A549 (cell line): Measurements from ENCODE around the gene HSPBP1. TPM values are rescaled to one million over a fixed set of nuclear protein-coding genes. Genes with fewer than 3 reads are reported as not detected.

Experiments used
- ATAC-seq, 2 experiments: fragments of 200-7000 bp in 1 of 2; fragments of >200 bp in 1 of 2; cut with Nextera tagmentation in 1 of 2; cut with Tn5 transposase in 1 of 2; 3 replicates each; pipeline versions ENCODE4 v1.8.0 to v1.9.1; 2018 to 2020; ENCODE audit warnings: mild to moderate bottlenecking in 1 of 2, moderate library complexity in 1 of 2
- CTCF ChIA-PET: fragments of 300-600 bp; sonication (Branson Sonifier 250); formaldehyde crosslinking; extraction: SDS; loops from one replicate; lab custom pipeline; 2021; ENCODE audit warnings: antibody characterized with exemption, inconsistent platforms; lab: Yijun Ruan, JAX
- POLR2A ChIA-PET: fragments of 350-600 bp; formaldehyde crosslinking; extraction: SDS; loops from one replicate; lab custom pipeline; 2021; ENCODE audit warnings: antibody characterized with exemption, inconsistent platforms; lab: Yijun Ruan, JAX
- DNase-seq, 2 experiments: peaks; one replicate each; pipeline versions ENCODE4 v3.0.0 to v3.0.0-alpha.2; 2011 to 2016; ENCODE audit warnings: low read depth in 1 of 2, low spot score in 1 of 2
- FAIRE-seq: peaks from 2 replicates; lab custom pipeline; 2011; peaks lifted over from hg19 to GRCh38; lab: Jason Lieb, UNC
- H3K27ac ChIP-seq, 2 experiments: fragments of >200 bp; sonication (Bioruptor Twin); formaldehyde crosslinking; 3 replicates each; pipeline ENCODE4 v1.5.1; 2016 to 2017
- H3K4me1 ChIP-seq: fragments of >200 bp; sonication (Bioruptor Twin); formaldehyde crosslinking; 3 replicates; pipeline ENCODE4 v1.6.1; 2016
- H3K4me2 ChIP-seq: fragments of >200 bp; sonication (Bioruptor Twin); formaldehyde crosslinking; 3 replicates; pipeline ENCODE4 v1.6.1; 2016
- H3K4me3 ChIP-seq: fragments of >200 bp; sonication (Bioruptor Twin); formaldehyde crosslinking; 3 replicates; pipeline ENCODE4 v1.5.1; 2016
- H3K9me3 ChIP-seq: fragments of >200 bp; sonication (Bioruptor Twin); formaldehyde crosslinking; 3 replicates; pipeline ENCODE4 v1.6.1; 2016
- BHLHE40 ChIP-seq: IDR thresholded peaks from 2 replicates; pipeline ENCODE4 v1.6.1; 2012; ENCODE audit warnings: low read depth, low read length, inconsistent platforms
- CBX2 ChIP-seq: fragments of 200-600 bp; sonication (generic); IDR thresholded peaks from 2 replicates; pipeline ENCODE4 v1.6.1; 2016; ENCODE audit warnings: low read depth, mild to moderate bottlenecking, borderline replicate concordance
- CEBPB ChIP-seq, 2 experiments: fragments of >200 bp in 1 of 2; sonication (Bioruptor Twin) in 1 of 2; formaldehyde crosslinking in 1 of 2; IDR thresholded peaks; 2 replicates each; pipeline ENCODE4 v1.6.1; 2012 to 2016
- CHD2 ChIP-seq: fragments of 150-350 bp; IDR thresholded peaks from 2 replicates; pipeline ENCODE4 v1.6.1; 2014; ENCODE audit warnings: low read length; ENCODE audit not compliant: partially characterized antibody
- EHF ChIP-seq: fragments of 250-450 bp; sonication (Bioruptor Pico); IDR thresholded peaks from 2 replicates; pipeline ENCODE4 v1.5.0; 2020; ENCODE audit warnings: mild to moderate bottlenecking
- EHMT2 ChIP-seq: fragments of 200-600 bp; sonication (generic); IDR thresholded peaks from 2 replicates; pipeline ENCODE4 v1.6.1; 2016; ENCODE audit warnings: antibody characterized with exemption, low read depth, mild to moderate bottlenecking, moderate library complexity
- FOSL2 ChIP-seq, 2 experiments: fragments of 450-650 bp in 1 of 2; fragments of >200 bp in 1 of 2; sonication (Bioruptor Twin) in 1 of 2; formaldehyde crosslinking; IDR thresholded peaks; 2 replicates each; pipeline versions ENCODE4 v1.5.0 to v1.6.1; 2016 to 2020; ENCODE audit warnings: mild to moderate bottlenecking in 1 of 2, moderate library complexity in 1 of 2
- FOXS1 ChIP-seq: fragments of 250-450 bp; sonication (Bioruptor Pico); IDR thresholded peaks from 2 replicates; pipeline ENCODE4 v1.5.0; 2020; ENCODE audit warnings: mild to moderate bottlenecking, moderate library complexity
- GATA3 ChIP-seq: IDR thresholded peaks from 2 replicates; pipeline ENCODE4 v1.6.1; 2012; ENCODE audit warnings: borderline replicate concordance
- HDAC2 ChIP-seq: fragments of 200-600 bp; sonication (generic); IDR thresholded peaks from 2 replicates; pipeline ENCODE4 v1.6.1; 2016
- HEYL ChIP-seq: fragments of 250-450 bp; sonication (Bioruptor Pico); IDR thresholded peaks from 2 replicates; pipeline ENCODE4 v1.8.0; 2021; ENCODE audit warnings: mild to moderate bottlenecking, moderate library complexity
- HOXA7 ChIP-seq: fragments of 250-450 bp; sonication (Bioruptor Pico); IDR thresholded peaks from 2 replicates; pipeline ENCODE4 v1.5.0; 2020; ENCODE audit warnings: mild to moderate bottlenecking, moderate library complexity
- HOXB13 ChIP-seq: fragments of 250-450 bp; sonication (Bioruptor Pico); IDR thresholded peaks from 2 replicates; pipeline ENCODE4 v1.5.0; 2020; ENCODE audit warnings: low read depth, mild to moderate bottlenecking, moderate library complexity
- HOXB5 ChIP-seq: fragments of 250-450 bp; sonication (Bioruptor Pico); IDR thresholded peaks from 2 replicates; pipeline ENCODE4 v1.5.0; 2020; ENCODE audit warnings: mild to moderate bottlenecking, moderate library complexity
- JUN ChIP-seq, 2 experiments: fragments of >200 bp; sonication (Bioruptor Twin); formaldehyde crosslinking; IDR thresholded peaks; 2 replicates in 1 of 2; 3 replicates in 1 of 2; pipeline ENCODE4 v1.6.1; 2016 to 2017
- JUNB ChIP-seq: fragments of >200 bp; sonication (Bioruptor Twin); formaldehyde crosslinking; IDR thresholded peaks from 2 replicates; pipeline ENCODE4 v1.6.1; 2016
- KDM5A ChIP-seq: fragments of 200-600 bp; sonication (generic); IDR thresholded peaks from 2 replicates; pipeline ENCODE4 v1.6.1; 2016; ENCODE audit warnings: antibody characterized with exemption, mild to moderate bottlenecking
- MAFK ChIP-seq: fragments of 450-650 bp; IDR thresholded peaks from 2 replicates; pipeline ENCODE4 v1.6.1; 2014; ENCODE audit not compliant: partially characterized antibody
- MYC ChIP-seq: IDR thresholded peaks from 2 replicates; pipeline ENCODE4 v1.6.1; 2012; ENCODE audit warnings: mild to moderate bottlenecking, inconsistent platforms, low read length, improper control_type of control experiment, borderline replicate concordance
- NPAS2 ChIP-seq: fragments of 250-450 bp; sonication (Bioruptor Pico); IDR thresholded peaks from 2 replicates; pipeline ENCODE4 v1.8.0; 2022; ENCODE audit warnings: mild to moderate bottlenecking, moderate library complexity, borderline replicate concordance
- NR3C1 ChIP-seq: fragments of >200 bp; sonication (Bioruptor Twin); formaldehyde crosslinking; IDR thresholded peaks from 3 replicates; pipeline ENCODE4 v1.6.1; 2017
- POLR2A ChIP-seq: IDR thresholded peaks from 2 replicates; pipeline ENCODE4 v1.6.1; 2012; ENCODE audit warnings: mild to moderate bottlenecking, low read length
- RAD21 ChIP-seq, 2 experiments: fragments of >200 bp in 1 of 2; sonication (Bioruptor Twin) in 1 of 2; formaldehyde crosslinking in 1 of 2; IDR thresholded peaks in 1 of 2; conservative IDR thresholded peaks in 1 of 2; 2 replicates in 1 of 2; 3 replicates in 1 of 2; pipeline ENCODE4 v1.6.1; 2012 to 2018; ENCODE audit warnings: inconsistent platforms in 1 of 2
- RARB ChIP-seq: fragments of 250-450 bp; sonication (Bioruptor Pico); IDR thresholded peaks from 2 replicates; pipeline ENCODE4 v1.8.0; 2021; ENCODE audit warnings: mild to moderate bottlenecking, moderate library complexity
- RNF2 ChIP-seq: fragments of 200-600 bp; sonication (generic); IDR thresholded peaks from 2 replicates; pipeline ENCODE4 v1.6.1; 2016; ENCODE audit warnings: low read depth, mild to moderate bottlenecking, antibody characterized with exemption, moderate library complexity, borderline replicate concordance
- SREBF2 ChIP-seq: fragments of 450-650 bp; IDR thresholded peaks from 2 replicates; pipeline ENCODE4 v1.6.1; 2014; ENCODE audit warnings: mild to moderate bottlenecking, moderate library complexity
- ZC3H11A ChIP-seq: fragments of 450-650 bp; IDR thresholded peaks from 2 replicates; pipeline ENCODE4 v1.6.1; 2014; ENCODE audit warnings: antibody characterized with exemption, mild to moderate bottlenecking
- ZNF302 ChIP-seq: fragments of 250-450 bp; sonication (Bioruptor Pico); IDR thresholded peaks from 2 replicates; pipeline ENCODE4 v1.9.0; 2021; ENCODE audit warnings: inconsistent platforms, mild to moderate bottlenecking, moderate library complexity
- ZSCAN20 ChIP-seq: fragments of 250-450 bp; sonication (Bioruptor Pico); IDR thresholded peaks from 2 replicates; pipeline ENCODE4 v1.8.0; 2022; ENCODE audit warnings: mild to moderate bottlenecking, moderate library complexity
- WGBS: methylation state at CpG from one replicate; pipeline ENCODE4 v1.1.6; 2017; ENCODE audit errors: missing lambda C conversion rate; 5-methylcytosine and 5-hydroxymethylcytosine counted together
- polyA plus RNA-seq, 4 experiments: library from polyadenylated mRNA; depleted of rRNA in 3 of 4; stranded (reverse); fragments of >200 nt; fragmentation: RNase III in 1 of 4; extraction: RNeasy Plus Mini Kit Qiagen cat#74134 plus additional on column Dnase treatment in 1 of 4; gene quantifications; 2 replicates in 3 of 4; 3 replicates in 1 of 4; pipeline ENCODE4 v1.2.3, GENCODE V29; 2011 to 2017
- TF ChIP-seq, protein P1 (sequence below): IDR thresholded peaks from 2 replicates; pipeline ENCODE4 v1.6.1; 2012
- TF ChIP-seq, protein P2 (sequence below): fragments of 250-450 bp; sonication (Bioruptor Pico); IDR thresholded peaks from 2 replicates; pipeline ENCODE4 v1.5.0; 2020; ENCODE audit warnings: low read depth, mild to moderate bottlenecking, moderate library complexity
- TF ChIP-seq, protein P3 (sequence below): fragments of 150-350 bp; IDR thresholded peaks from 2 replicates; pipeline ENCODE4 v1.6.1; 2014; ENCODE audit warnings: low read depth, mild to moderate bottlenecking, low read length
- TF ChIP-seq, protein P4 (sequence below): fragments of 450-650 bp; IDR thresholded peaks from 2 replicates; pipeline ENCODE4 v1.6.1; 2014; ENCODE audit warnings: antibody characterized with exemption
- TF ChIP-seq, protein P5 (sequence below): IDR thresholded peaks from 2 replicates; pipeline ENCODE4 v1.6.1; 2012
- TF ChIP-seq, protein P6 (sequence below): fragments of >200 bp; sonication (Bioruptor Twin); formaldehyde crosslinking; IDR thresholded peaks from 3 replicates; pipeline ENCODE4 v1.5.1; 2016

The HSPBP1 gene
- polyA plus RNA-seq, 2 of the 4 experiments (the other 2 are of a cell fraction): 52.1 to 121 TPM

DNA sequence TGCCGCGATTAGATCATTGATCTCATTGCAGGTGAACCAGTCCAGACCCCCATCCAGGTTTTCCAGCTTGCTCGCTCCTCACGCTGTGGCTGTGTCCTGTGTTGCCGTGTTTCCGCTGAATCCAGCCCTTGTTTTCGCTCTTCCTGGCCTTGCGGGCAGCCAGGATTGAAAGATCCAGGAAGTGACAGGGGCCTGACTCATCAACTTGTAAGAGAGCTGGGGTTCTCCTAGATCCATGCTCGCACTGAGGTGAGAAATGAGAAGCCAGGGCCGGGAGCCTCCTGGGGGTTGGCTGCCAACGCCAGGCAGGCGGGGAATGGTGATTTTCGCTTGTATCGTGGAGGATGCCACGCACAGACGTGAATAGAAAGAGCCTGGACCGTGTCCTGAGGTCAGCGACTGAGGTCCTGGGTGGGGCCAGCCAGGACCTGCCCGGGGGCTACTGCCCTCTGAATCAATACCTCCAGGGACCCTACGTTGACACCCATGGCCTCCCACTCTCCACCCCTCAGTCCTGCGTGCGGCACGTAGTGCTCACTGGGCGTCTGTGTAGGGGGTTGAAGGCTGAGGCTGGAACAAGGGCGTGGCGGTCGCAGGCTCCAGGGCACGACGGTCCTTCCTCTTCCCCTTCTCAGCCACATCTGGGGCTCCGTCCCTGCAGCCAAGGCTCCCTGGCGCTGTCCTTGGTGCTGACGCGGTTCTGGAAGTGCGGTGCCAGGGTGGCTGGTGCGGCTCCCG, 63.3 kb downstream of the HSPBP1 start:
- H3K4me2 ChIP-seq: peak overlapping the region; percentile 89
- 2% methylated on average over 33 of the region's 36 CpGs for WGBS
- peak overlapping the region; percentile 51 for H3K4me3 ChIP-seq
- peak overlapping the region; percentile 83 to 88 for H3K27ac ChIP-seq
- ATAC-seq (peak; percentile 93), DNase-seq (peak; percentile 99 to 100), FAIRE-seq (peak; percentile 99)
- H3K4me1 ChIP-seq: peaks cover 12% of the 10 kb centered on the region
- peaks cover 7% of the 10 kb centered on the region; the same call in 2 of the 3 replicates for H3K9me3 ChIP-seq
- POLR2A ChIA-PET: interaction anchor here (0.6 to 1.5 kb wide), 9 partner anchors 10 to 191 kb away, joined by 3 to 52 read pairs (median 5); partner anchors contain the start of genes HSPBP1, PPP6R1 and UBE2S
- CTCF ChIA-PET: interaction anchor here (0.9 to 1.7 kb wide), 8 partner anchors 13 to 61 kb away, joined by 3 to 9 read pairs (median 4); partner anchors contain the start of genes DNAAF3 and PPP6R1
- TF ChIP-seq CBX2 (no peak), HEYL (CRISPR knock-in tag) (no peak), NPAS2 (no peak), MAFK (peak; percentile 97), CEBPB (IDR thresholded peaks at IDR 0.05) (peak in 1 of 2 experiments; percentile 58; a peak in 2 of 4 replicates), ZSCAN20 (CRISPR knock-in tag) (peak; percentile 61; the same call in 1 of the 2 replicates), SREBF2 (no peak), GATA3 (peak; percentile 85; the same call in 1 of the 2 replicates), HOXB5 (CRISPR knock-in tag) (peak; percentile 90), ZNF302 (CRISPR knock-in tag) (no peak), JUNB (peak; percentile 91), HOXA7 (CRISPR knock-in tag) (0 out of 2 replicates have a peak, but pooled peaks have one; percentile 52), POLR2A (peak; percentile 42), FOSL2 (IDR thresholded peaks at IDR 0.05) (peak; percentile 96), FOSL2 (CRISPR knock-in tag; IDR thresholded peaks at IDR 0.05) (peak; percentile 99), RARB (0 out of 2 replicates have a peak, but pooled peaks have one; percentile 56), ZC3H11A (no peak), BHLHE40 (no peak), NR3C1 (no peak), JUN (IDR thresholded peaks at IDR 0.05) (peak; percentile 86 to 87), HOXB13 (no peak; the same call in 1 of the 2 replicates), KDM5A (no peak), RNF2 (no peak), MYC (peak; percentile 88), FOXS1 (CRISPR knock-in tag) (peak; percentile 94), EHMT2 (0 out of 2 replicates have a peak, but pooled peaks have one; percentile 19), CHD2 (peak; percentile 40), RAD21 (conservative IDR thresholded peaks at IDR 0.05 in 1 of 2, IDR thresholded peaks at IDR 0.05 in 1 of 2) (peak; percentile 38 to 52; a peak in 3 of 5 replicates), EHF (no peak; the same call in 1 of the 2 replicates), HDAC2 (no peak; the same call in 1 of the 2 replicates)
- TF ChIP-seq, protein P1, sequence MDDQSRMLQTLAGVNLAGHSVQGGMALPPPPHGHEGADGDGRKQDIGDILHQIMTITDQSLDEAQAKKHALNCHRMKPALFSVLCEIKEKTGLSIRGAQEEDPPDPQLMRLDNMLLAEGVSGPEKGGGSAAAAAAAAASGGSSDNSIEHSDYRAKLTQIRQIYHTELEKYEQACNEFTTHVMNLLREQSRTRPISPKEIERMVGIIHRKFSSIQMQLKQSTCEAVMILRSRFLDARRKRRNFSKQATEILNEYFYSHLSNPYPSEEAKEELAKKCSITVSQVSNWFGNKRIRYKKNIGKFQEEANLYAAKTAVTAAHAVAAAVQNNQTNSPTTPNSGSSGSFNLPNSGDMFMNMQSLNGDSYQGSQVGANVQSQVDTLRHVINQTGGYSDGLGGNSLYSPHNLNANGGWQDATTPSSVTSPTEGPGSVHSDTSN: peak; percentile 76
- TF ChIP-seq, protein P2, sequence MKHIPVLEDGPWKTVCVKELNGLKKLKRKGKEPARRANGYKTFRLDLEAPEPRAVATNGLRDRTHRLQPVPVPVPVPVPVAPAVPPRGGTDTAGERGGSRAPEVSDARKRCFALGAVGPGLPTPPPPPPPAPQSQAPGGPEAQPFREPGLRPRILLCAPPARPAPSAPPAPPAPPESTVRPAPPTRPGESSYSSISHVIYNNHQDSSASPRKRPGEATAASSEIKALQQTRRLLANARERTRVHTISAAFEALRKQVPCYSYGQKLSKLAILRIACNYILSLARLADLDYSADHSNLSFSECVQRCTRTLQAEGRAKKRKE (CRISPR knock-in tag): peak; percentile 70; the same call in 1 of the 2 replicates
- TF ChIP-seq, protein P3, sequence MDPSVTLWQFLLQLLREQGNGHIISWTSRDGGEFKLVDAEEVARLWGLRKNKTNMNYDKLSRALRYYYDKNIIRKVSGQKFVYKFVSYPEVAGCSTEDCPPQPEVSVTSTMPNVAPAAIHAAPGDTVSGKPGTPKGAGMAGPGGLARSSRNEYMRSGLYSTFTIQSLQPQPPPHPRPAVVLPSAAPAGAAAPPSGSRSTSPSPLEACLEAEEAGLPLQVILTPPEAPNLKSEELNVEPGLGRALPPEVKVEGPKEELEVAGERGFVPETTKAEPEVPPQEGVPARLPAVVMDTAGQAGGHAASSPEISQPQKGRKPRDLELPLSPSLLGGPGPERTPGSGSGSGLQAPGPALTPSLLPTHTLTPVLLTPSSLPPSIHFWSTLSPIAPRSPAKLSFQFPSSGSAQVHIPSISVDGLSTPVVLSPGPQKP: no peak
- TF ChIP-seq, protein P4, sequence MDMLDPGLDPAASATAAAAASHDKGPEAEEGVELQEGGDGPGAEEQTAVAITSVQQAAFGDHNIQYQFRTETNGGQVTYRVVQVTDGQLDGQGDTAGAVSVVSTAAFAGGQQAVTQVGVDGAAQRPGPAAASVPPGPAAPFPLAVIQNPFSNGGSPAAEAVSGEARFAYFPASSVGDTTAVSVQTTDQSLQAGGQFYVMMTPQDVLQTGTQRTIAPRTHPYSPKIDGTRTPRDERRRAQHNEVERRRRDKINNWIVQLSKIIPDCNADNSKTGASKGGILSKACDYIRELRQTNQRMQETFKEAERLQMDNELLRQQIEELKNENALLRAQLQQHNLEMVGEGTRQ: 0 out of 2 replicates have a peak, but pooled peaks have one; percentile 5
- TF ChIP-seq, protein P5, sequence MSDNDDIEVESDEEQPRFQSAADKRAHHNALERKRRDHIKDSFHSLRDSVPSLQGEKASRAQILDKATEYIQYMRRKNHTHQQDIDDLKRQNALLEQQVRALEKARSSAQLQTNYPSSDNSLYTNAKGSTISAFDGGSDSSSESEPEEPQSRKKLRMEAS: peak; percentile 94
- TF ChIP-seq, protein P6, sequence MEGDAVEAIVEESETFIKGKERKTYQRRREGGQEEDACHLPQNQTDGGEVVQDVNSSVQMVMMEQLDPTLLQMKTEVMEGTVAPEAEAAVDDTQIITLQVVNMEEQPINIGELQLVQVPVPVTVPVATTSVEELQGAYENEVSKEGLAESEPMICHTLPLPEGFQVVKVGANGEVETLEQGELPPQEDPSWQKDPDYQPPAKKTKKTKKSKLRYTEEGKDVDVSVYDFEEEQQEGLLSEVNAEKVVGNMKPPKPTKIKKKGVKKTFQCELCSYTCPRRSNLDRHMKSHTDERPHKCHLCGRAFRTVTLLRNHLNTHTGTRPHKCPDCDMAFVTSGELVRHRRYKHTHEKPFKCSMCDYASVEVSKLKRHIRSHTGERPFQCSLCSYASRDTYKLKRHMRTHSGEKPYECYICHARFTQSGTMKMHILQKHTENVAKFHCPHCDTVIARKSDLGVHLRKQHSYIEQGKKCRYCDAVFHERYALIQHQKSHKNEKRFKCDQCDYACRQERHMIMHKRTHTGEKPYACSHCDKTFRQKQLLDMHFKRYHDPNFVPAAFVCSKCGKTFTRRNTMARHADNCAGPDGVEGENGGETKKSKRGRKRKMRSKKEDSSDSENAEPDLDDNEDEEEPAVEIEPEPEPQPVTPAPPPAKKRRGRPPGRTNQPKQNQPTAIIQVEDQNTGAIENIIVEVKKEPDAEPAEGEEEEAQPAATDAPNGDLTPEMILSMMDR: no peak
